Neural cell (in vitro differentiated cells): ENCODE measurements around the gene EYS.

ENCODE experiments used
- CTCF ChIP-seq: fragments of 450-650 bp; IDR thresholded peaks from 2 replicates; pipeline ENCODE4 v1.5.1; 2014; ENCODE audit warnings: antibody characterized with exemption, mild to moderate bottlenecking, moderate library complexity; ENCODE audit not compliant: poor library complexity, severe bottlenecking
- SMC3 ChIP-seq: fragments of 450-650 bp; conservative IDR thresholded peaks from 2 replicates; pipeline ENCODE4 v1.6.1; 2014; ENCODE audit warnings: antibody characterized with exemption, mild to moderate bottlenecking, moderate library complexity; ENCODE audit not compliant: poor library complexity

- no peak for TF ChIP-seq CTCF
- no peak for TF ChIP-seq SMC3
These were observed 761.6 kb downstream of the EYS start for GRCh38 chr6:64945450-64945849.
